G401.6 (cell line): Measurements from ENCODE around the gene MAB21L4.

Experiments
- FAIRE-seq: peaks from 2 replicates; lab custom pipeline; 2012; peaks lifted over from hg19 to GRCh38; lab: Jason Lieb, UNC

Gene MAB21L4

DNA sequence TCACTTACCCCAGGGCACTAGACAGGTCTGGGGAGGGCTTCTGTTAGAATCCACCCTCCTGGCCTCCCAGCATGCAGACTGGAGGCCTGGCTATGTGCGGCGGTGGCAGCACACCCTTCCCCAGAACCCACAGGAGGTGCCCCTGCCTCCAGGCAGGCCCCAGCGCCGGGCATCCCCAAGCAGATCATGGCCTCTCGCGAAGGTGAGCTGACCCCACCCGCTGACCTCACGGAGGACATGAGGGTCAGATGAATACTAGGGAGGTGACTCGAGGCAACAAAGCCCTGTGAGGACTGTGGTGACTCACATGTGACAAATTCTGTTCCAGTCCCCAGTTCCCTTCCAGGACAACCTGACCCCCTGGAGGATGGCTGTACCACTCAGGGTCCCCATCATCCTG lies 1.9 kb downstream of the MAB21L4 start:
- no peak for FAIRE-seq

- FAIRE-seq: no peak
Measured at GRCh38 chr2:240893363-240893844, 2.6 kb downstream of the MAB21L4 start.

- no peak for FAIRE-seq
Measured at GRCh38 chr2:240892925-240893324, 3.0 kb downstream of the MAB21L4 start.

GRCh38 chr2:240892356-240892755 lies 3.6 kb downstream of the MAB21L4 start:
- no peak for FAIRE-seq

- no peak for FAIRE-seq
Measured at GRCh38 chr2:240891492-240892340, 4.2 kb downstream of the MAB21L4 start.

DNA sequence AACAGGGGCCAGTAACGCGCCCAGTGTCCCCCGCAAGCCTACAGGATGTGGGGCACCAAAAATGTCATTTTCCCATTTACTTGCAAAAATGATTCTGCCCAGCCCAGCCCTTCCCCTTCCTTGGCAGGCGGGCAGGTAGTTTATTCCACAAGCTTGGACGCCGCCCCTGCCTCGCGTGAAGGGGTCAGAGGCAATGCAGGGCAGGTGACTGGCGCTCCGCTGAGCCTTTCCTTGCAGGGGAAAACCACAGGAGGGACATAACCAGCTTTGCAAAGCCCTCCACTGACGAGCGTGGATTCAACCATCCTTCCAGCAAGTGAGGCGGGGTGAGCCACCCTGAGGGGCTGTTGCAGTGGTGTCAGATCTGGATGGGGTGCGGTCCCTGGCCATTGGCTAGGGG lies 5.3 kb downstream of the MAB21L4 start:
- FAIRE-seq: no peak

- FAIRE-seq: no peak
Measured at GRCh38 chr2:240889601-240890560, 6.1 kb downstream of the MAB21L4 start.

DNA sequence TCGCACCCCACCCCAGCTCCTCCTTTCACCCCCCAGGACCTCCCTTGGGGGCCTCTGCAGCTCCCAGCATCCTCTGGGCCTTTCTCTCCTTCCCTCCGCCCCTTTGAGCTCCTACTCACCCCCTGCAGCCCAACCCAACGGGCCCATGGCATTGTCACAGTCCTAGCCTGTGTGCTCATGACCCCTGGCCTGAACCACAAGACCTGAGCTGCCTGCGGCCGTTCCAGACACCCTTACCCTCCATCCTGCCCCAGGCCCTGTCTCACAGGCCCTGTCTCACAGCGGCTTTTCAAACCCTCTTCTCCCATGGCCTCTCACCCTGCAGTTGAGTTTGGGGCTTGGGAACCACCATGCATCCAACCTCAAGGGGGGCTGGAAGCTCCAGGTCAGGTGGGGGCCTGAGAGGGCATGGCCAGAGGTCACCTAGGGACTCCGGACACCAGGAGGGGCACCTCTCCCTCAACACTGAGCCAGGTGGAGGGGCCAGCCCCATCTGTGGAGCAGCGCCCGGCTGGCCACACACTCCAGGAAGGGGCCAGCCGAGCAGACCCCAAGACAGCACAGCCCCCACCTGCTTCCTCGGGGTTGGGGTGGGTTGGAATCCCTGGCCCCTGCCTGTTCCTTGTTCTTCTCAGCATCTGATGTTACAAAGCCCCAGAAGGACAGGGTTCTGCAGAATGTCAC lies 6.9 kb downstream of the MAB21L4 start:
- FAIRE-seq: no peak

- FAIRE-seq: no peak
Measured at GRCh38 chr2:240888130-240888889, 7.6 kb downstream of the MAB21L4 start.

- no peak for FAIRE-seq
Measured at GRCh38 chr2:240887631-240888030, 8.3 kb downstream of the MAB21L4 start.

- no peak for FAIRE-seq
Measured at GRCh38 chr2:240886678-240887609, 9.0 kb downstream of the MAB21L4 start.

GRCh38 chr2:240886023-240886565 lies 9.9 kb downstream of the MAB21L4 start:
- no peak for FAIRE-seq

DNA sequence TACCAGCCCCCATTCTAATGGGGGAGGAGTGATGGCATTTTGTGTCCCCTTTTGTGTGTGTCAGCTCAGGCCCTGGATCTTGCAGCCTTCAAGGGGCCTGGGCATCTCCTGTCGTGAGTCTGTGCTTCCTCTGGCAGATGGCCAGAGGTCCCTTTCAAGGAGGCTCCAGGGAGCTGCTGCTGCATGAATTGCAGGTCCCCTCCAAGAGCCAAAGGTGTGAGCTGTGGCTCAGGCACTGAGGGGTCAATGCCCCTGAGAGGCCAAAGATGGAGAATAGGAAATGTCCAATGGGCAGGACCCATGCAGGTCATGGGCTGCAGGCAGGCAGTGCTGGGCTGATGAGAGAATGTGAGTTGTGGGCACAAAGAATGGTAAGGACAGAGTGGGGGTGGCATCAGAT lies 10.4 kb downstream of the MAB21L4 start:
- no peak for FAIRE-seq

GRCh38 chr2:240884745-240885144 lies 11.2 kb downstream of the MAB21L4 start:
- no peak for FAIRE-seq

GRCh38 chr2:240884221-240884620 lies 11.7 kb downstream of the MAB21L4 start:
- FAIRE-seq: no peak

DNA sequence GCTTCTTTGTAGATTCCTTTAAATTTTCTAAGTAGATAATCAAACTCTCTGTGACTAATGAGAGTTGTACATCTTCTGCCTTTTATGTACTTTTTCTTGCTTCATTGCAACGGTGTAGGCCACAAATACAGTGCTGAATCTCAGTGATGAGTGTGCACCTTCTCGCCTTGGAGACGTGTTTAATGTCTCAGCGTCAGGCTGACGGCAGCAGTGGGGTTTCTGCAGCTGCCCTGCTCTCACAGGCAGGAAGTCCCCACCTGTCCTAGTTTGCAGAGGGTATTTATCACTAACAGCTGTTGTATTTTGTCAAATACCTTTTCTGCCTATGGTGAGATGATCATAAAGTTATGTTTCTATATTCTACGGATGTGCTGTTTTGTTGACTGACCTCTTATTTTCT lies 14.0 kb downstream of the MAB21L4 start:
- FAIRE-seq: no peak

DNA sequence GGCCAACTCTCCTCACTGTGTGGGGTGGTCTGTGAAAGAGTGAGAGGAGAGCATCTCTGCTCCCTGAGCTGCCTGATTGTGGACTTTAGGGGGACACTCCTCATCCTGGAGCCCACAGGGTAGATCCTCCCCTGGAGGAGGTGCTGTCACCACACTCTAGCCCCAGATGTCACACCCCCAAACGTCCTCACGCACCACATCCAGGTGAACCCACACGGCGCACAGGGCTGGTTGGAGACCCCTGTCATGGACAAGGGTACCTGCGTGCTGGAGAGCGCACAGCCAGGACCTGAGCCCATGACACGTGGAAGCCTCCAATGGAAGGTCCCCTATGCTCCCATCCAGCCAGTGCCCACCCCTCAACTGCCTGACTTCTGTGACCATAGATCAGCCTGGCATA lies 16.9 kb downstream of the MAB21L4 start:
- FAIRE-seq: no peak

GRCh38 chr2:240878341-240878936 lies 17.5 kb downstream of the MAB21L4 start:
- no peak for FAIRE-seq

DNA sequence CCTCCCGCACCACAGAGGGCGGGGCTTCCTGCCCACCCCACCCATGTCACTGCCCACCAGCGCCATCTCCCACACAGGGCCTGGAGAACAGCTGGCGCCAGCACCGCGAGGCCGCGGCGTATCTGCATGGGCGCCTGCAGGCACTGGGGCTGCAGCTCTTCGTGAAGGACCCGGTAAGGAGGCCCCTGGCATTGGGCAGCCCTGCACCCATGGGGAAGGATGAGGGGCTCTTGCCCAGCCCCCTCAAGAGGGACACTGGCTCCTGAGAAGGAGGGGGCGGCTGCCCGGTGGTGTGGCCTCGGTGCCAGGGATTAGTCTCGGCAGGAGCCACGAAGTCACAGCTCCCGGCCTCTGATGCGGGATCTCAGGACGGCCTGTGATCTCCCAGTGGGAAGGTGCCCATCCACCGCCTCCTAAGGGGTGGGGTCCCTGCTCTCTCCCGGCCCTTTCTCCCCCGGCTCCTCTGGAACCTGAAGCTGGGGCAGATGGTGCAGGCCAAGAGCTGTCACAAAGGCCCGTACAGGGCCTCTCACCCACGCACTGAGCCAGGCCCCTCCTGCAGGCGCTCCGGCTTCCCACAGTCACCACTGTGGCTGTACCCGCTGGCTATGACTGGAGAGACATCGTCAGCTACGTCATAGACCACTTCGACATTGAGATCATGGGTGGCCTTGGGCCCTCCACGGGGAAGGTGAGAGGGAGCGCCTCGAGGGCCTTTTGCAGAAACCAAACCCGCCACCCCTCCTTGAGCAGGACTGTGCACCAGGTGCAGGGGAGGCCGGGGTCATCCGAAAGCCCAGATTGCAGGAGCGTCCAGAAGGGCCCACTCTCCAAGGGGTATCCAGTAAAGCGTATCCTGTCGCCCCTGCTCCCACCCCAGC lies 18.3 kb downstream of the MAB21L4 start:
- no peak for FAIRE-seq
